GM12878 (cell line): Measurements from ENCODE around the gene CCDC68. TPM values are rescaled to one million over a fixed set of nuclear protein-coding genes. Genes with fewer than 3 reads are reported as not detected.

Experiments used
- ELK1 ChIP-seq: IDR thresholded peaks from 2 replicates; pipeline ENCODE4 v1.6.1; 2012; ENCODE audit warnings: low read depth, low read length, improper control_type of control experiment
- GABPA ChIP-seq: IDR thresholded peaks from 2 replicates; pipeline ENCODE4 v1.6.1; 2014; ENCODE audit warnings: antibody characterized with exemption, low read depth, mild to moderate bottlenecking, inconsistent platforms
- KLF5 ChIP-seq: fragments of 450-650 bp; IDR thresholded peaks from 2 replicates; pipeline ENCODE4 v1.6.1; 2014; ENCODE audit warnings: mild to moderate bottlenecking; ENCODE audit not compliant: partially characterized antibody
- MTA3 ChIP-seq: IDR thresholded peaks from 2 replicates; pipeline ENCODE4 v1.6.1; 2012; ENCODE audit warnings: low read length, inconsistent platforms, borderline replicate concordance
- MXI1 ChIP-seq: fragments of 150-350 bp; IDR thresholded peaks from 2 replicates; pipeline ENCODE4 v1.6.1; 2011; ENCODE audit warnings: low read depth, mild to moderate bottlenecking, inconsistent platforms, low read length, improper control_type of control experiment
- PRDM15 ChIP-seq: fragments of 450-650 bp; formaldehyde crosslinking; IDR thresholded peaks from 2 replicates; pipeline ENCODE4 v1.4.0; 2020; ENCODE audit warnings: mild to moderate bottlenecking, moderate library complexity
- RELB ChIP-seq: fragments of 450-650 bp; IDR thresholded peaks from 2 replicates; pipeline ENCODE4 v1.6.1; 2017; ENCODE audit warnings: low read depth, mild to moderate bottlenecking, moderate library complexity
- SKIL ChIP-seq: fragments of 450-650 bp; IDR thresholded peaks from 2 replicates; pipeline ENCODE4 v1.6.1; 2017; ENCODE audit warnings: mild to moderate bottlenecking, low read depth, inconsistent platforms; ENCODE audit not compliant: poor library complexity, severe bottlenecking
- SMARCA5 ChIP-seq: fragments of 450-650 bp; IDR thresholded peaks from 2 replicates; pipeline ENCODE4 v1.6.1; 2017; ENCODE audit warnings: mild to moderate bottlenecking
- TCF3 ChIP-seq: IDR thresholded peaks from 2 replicates; pipeline ENCODE4 v1.6.1; 2012; ENCODE audit warnings: low read depth, mild to moderate bottlenecking, low read length, borderline replicate concordance; ENCODE audit not compliant: insufficient read depth
- ZNF592 ChIP-seq: fragments of 450-650 bp; IDR thresholded peaks from 2 replicates; pipeline ENCODE4 v1.6.1; 2017; ENCODE audit warnings: mild to moderate bottlenecking, moderate library complexity
- polyA plus RNA-seq, 11 experiments: library from polyadenylated mRNA; depleted of rRNA in 4 of 11; unstranded in 6 of 11; stranded (reverse) in 5 of 11; fragments of >200 nt; fragmentation: Nextera tagmentation in 4 of 11; fragmentation: Illumina TruSeq in 1 of 11; extraction: Ambion mirVana in 4 of 11; extraction: Trizol in 1 of 11; gene quantifications; 1 replicate in 1 of 11; 2 replicates in 10 of 11; pipeline versions ENCODE4 v1.2.1 to v1.2.3, GENCODE V29; 2011 to 2016; ENCODE audit warnings: inconsistent platforms in 2 of 11, missing spikeins in 2 of 11, low read depth in 1 of 11
- total RNA-seq, 4 experiments: library from RNA; depleted of rRNA in 3 of 4; stranded (reverse); fragments of >200 nt in 3 of 4; fragmentation: Illumina TruSeq in 1 of 4; extraction: Trizol in 1 of 4; gene quantifications; 2 replicates each; pipeline versions ENCODE4 v1.2.1 to v1.2.3, GENCODE V29; 2013 to 2021

CCDC68 gene
- total and polyA plus RNA-seq, 10 of the 15 experiments (the other 5 are each of a cell fraction or from before 2014, with no cell fraction given): 0.04 TPM; not detected in 9

GRCh38 chr18:54872681-54873080 is 86.6 kb downstream of the CCDC68 start (continued):
- TF ChIP-seq ZNF592 (no peak), KLF5 (no peak), MXI1 (no peak), MTA3 (no peak), GABPA (no peak), PRDM15 (CRISPR knock-in tag) (no peak), SMARCA5 (no peak), TCF3 (no peak), SKIL (no peak), RELB (no peak), ELK1 (no peak)
